Stimulated activated CD4-positive, alpha-beta T cell treated with anti-CD3 and anti-CD28 coated beads, TNF-alpha, amount 100 ng/mL, for 1 hour (primary cell): Measurements from ENCODE around the gene BACE2.
"Not testable (repeated sequence)": the region's sequence is repeated elsewhere in the genome, so short reads cannot be mapped to it uniquely, and the experiment has no call there.

ENCODE experiments used
- DNase-seq, 3 donors: peaks; one replicate each; pipeline ENCODE4 v3.0.0-alpha.2; 2020; ENCODE audit warnings: low read depth in 3 of 3, low spot score in 1 of 3

The BACE2 gene

DNA sequence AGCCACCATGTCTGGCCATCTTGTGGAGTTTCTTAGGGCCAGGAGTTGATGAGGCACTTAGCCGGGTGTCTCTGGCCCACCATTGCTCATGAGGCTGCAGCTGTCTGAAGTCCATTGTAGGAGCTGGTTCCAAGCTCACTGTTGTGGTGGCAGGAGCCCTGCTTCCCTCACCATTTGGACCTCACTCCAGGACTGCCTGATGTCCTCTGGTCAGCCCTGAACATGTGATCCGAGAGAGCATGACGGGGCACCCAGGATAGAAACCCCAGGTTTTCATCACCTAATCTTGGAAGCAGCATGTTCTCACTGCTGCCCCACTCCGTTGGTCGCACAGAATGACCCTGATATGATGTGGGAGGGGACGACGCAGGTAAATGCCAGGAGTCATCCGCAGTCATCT is 92.5 kb downstream of the BACE2 start:
- no peak for DNase-seq

DNA sequence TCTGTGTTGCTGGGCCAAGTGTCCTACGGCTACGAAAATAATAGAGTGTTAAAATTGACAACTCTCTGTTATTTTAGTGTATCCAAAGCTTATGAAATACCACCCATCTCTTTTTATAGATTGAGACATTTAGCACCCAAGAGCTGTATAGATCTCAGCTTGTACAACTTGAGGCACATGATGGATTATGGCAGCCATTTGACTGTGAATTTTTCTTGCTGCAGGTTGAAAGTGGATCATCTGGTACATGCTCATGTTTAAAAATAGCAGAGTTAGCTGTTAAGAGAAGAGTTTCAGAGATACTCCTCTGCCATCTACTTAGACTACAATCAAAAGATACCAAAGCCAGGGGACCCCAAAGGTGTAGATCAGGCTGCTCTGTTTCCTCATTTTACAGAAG is 99.4 kb downstream of the BACE2 start:
- DNase-seq = no peak

DNA sequence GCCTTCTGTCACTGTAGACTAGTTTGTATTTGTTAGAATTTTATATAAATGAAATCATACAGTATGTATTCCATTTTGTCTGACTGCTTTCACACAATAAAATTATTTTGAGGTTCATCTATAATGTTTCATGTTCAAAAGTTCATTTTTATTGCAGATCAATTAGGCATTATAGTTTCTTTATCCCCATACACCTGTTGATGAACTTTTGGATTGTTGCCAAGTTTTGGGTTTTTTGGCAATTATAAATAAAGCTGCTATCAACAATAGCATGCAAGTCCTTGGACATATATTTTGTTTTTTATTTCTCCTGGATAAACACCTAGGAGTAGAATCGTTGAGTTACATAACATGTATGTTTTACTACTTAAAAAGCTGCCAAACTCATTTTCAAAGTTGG is 101.6 kb downstream of the BACE2 start:
- no peak for DNase-seq

DNA sequence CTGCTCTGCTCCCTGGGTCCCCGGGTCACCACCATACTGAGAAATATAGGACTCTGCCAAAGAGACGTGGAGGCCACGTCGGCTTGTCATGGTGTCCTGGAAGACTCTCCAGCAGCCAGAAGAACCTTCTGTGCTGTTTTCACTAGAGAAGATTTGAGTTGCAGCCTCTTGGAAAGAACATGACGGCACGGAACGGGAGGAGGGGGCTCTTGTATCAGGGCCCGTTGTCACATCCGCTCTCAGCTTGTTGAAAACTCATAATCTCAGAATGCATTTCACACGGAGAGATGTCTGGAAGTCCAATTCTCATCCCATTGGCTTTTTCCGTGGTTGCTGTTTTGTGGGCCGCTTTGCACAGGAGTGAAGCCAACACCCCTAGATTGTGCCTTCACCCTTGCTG is 109.2 kb downstream of the BACE2 start:
- no peak for DNase-seq

DNA sequence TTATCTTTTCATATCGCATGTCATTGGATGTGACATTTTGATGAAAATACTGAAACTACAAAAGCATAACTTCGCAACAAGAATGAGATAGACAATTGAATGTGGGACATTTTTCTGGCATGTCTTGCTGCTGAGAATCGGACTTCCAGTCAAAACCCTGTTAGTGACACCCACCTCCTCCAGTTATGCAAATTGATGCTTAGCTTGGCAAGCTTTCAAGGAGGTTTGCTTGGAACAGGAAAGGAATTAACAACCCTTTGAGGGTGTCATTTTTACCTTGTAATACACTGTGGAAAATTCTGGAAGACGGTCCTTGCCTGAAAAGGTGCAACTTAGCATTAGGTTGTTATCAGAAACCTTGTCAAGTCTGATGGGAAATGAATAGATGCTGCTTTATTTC is 109.9 kb downstream of the BACE2 start:
- no peak for DNase-seq

DNA sequence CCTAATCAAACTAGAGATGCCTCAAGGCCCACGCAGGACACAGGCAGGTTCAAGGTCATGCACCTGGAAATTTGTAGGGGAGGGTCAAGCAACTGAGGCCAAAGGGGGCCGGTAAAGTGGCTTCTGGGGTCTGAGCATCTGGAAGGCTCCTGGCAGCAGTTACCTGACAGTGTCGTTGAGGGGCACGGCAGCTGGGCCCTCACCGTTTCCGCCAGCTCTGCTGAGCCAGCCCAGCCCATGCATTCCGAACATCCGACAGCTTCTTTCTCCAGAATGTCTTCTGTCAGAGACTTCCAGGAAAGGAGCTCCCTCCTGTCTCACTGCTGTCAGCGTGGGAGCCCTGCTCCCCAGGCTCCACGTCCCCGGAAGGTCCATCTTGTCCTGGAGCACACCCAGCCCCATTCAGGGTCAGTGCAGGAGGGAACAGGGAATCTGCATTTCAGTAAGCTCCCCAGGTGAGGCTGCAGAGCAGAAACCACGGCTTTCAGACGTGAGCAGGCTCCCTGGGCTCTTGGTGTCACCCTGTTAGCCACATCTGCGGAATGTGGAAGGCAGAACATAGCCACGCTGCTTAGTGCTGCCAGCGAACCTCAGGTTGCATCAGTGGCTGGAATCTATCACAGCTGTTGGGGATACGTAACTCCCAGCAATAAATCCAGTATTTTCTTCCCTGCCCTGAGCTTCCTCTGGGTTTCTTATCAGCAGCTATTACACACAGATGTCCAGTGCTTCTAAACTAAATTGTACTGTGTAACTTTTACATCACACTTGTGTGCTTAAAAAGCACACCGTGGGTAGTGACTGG is 112.4 kb downstream of the BACE2 start:
- no peak for DNase-seq

DNA sequence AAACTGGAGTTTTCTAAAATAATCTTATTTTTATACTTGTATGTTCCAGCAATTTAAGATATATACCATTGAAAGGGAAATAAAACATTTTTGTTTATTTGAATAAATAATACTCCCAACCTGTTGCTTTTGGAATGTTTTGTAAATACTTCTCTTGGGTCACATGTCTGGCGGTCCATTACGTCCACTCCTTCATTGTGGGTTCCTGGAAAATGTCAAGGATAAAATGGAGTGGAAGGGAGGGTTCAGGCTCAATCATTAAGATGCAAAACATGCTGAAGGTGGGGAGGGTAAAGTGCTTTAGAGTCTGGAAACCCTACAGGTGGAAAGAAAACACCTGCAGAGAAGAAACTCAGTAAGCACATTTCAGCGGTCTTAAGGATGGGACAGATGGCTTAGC is 114.5 kb downstream of the BACE2 start:
- DNase-seq = no peak

DNA sequence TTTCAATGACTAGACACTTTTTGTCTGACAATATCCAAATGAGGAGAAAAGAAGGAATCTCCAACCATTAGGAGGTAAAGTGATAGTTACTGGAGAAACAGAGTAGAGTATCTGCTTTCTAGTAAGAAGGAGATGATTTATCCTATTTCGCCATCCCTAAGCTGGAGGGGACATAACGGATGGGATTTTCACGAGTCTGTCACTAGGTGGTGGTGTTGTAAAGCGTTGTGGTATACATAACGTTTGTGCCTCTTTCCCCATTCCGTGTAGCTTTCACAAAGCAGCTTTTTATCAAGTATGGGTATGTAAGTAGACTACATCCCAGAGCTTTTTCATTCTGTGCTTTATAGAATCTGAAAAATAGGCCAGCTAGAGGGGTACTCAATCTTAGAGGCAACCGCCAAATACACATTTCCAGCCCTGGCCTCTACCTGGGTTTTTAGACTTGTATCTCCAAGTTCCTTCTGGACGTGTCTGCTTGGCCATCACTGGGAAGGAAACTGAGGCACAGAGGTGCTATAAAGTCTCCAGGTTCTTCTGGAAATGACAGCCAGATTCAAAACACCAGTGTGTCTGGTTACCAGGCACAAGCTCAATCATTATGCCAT is 115.4 kb downstream of the BACE2 start:
- DNase-seq = peak in 2 of 3 donors; percentile 3 to 16

DNA sequence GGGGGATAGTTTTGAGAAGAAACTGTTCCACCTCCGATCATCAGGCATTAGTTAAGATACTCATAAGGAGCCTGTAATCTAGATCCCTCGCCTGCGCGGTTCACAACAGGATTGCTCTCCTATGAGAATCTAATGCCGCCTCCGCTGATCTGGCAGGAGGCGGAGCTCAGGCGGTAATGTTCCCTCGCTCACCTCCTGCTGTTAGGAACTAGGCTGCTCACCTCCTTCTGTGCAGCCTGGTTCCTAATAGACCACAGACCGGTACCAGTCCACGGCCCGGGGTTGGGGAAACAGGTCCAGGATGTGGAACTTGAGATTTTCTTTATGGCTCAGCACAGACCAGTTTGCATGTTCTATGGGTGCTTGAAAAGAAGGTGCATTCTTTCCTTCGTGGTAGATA is 121.5 kb downstream of the BACE2 start:
- no peak for DNase-seq

DNA sequence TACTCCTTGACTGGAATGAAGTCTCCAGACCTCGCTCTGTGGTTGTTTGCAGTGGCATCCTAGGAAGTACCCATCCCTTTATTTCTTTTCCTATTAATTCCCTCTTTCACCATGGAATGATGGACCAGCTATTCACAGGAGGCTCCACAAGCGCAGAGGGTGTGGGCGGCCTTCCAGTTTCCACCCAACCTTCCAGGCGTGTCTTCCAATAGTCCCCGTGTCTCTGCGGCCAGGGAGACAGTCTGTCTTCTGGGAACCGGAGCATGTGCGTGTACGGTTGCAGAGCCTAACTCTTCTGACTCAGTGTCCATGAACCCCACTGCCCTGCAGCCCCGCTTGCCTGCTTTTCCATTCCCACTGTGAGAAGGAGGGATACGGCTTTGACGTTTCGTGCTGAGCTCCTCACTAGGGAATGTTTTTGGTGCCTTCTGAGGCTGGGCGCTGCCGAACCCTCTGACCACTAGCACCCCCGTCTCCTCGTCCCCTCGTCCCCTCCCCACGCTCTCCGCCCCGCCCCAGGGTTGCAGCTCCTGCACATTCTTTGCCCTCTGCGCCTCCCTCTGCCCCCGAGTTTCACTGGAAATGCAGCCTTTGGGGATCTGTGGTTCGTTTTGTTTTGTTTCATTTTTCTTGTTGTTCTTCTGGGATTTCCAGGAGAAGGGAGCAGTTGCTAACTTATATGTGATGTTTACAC is 122.3 kb downstream of the BACE2 start:
- no peak for DNase-seq

DNA sequence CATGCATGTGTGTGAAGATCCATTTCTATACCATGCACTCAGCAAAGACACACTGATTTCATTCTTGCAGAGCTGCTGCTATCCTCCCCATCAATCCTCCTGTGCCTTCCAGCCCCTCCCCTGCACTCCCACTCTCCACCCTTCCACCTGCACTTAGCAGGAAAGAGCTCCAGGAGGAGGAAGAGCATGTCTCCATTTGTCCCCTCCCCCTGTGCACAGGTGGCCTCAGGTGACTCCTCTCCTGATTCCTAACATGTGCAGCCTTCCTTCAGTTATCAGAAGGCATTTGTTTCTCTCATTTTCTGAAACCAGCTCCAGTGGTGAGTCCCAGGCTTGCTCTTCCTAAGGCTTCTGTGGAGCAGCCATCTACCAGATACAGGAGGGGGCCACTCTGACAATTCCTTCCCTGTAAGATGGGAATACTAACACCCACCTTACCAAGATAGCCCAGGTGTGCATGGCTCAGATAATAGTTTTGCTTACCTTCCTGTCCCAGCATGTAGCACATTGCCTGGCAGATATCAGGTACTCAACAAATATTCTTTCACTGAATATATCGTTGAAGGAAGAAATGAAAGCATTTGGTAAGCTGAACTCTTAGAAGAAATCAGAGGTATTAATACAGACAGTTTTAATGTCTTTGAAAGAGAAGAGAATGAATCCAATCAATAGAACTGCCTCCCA is 126.7 kb downstream of the BACE2 start:
- no peak for DNase-seq

DNA sequence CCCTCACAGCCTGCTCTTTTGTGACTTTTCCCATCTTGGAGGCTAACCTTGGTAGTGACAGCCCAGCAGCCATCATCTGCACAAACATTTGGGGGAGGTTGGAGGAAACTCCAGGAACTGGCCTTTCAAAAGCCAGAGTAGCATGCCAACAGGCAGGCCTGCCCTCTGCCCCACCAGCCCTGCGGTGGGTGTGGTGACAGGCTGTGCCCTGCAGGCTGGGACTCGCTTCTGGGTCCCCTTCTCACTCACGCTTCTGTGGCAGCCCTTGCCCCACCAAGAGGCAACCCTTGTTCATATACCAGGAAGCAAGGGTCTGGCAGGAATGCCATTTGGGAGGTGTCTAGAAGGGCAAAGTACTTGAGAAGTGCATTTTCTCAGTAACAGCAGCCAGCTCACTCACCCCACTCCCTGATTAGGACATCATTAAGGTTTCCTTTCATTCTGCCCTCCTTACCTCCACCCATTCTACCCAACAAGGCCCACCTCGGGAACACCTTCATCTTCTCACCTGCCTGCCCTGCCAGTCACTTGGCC is 127.8 kb downstream of the BACE2 start:
- no peak for DNase-seq

DNA sequence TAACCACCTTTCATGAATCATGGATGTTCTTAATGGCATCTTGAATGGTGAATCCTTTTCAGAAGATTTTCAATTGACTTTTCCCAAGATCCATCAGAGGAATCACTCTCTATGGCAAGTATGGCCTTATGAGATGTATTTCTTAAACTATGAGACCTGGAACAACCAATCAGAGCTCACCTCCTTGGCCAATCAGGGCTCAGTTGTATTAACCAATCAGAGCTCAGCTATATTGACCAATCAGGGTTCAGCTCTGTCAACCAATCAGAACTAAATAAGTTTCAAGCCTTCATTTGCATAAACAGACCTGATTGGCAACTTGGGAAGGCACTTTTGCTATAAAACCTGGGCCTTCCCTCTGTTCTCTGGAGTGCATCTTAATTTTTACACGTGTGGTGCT is 135.0 kb downstream of the BACE2 start:
- DNase-seq = no peak

DNA sequence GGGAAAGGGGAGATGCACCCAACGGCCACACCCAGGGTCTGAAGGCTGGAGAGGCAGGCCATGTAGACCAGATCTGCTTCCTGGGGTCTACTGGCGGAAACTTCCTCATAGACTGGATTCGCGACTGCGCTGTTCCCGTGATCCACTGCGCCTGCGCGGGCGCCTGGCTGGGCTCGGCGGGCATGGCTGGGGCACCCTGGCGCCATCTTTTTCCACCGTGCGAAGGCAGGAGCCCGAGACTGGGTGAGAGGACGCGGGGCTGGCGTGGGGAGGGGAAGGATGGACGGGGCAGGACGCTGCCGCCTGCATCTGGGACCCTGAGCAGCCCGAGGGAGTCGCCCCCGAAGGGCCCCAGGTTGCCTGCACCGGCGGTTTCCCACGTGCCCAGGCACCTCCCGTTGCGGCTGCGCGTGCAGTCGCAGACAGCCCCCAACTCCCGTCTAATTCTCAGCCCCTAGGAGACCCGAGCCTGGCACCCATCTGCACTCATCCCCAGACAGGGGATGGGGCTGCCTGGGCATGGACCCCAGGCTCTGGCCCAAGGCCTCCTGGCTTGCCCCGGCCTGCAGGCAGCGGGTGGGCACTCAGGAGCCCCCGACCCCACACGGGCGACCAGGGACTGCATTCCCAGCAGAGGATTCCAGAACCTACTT is 136.2 kb downstream of the BACE2 start:
- DNase-seq = no peak

DNA sequence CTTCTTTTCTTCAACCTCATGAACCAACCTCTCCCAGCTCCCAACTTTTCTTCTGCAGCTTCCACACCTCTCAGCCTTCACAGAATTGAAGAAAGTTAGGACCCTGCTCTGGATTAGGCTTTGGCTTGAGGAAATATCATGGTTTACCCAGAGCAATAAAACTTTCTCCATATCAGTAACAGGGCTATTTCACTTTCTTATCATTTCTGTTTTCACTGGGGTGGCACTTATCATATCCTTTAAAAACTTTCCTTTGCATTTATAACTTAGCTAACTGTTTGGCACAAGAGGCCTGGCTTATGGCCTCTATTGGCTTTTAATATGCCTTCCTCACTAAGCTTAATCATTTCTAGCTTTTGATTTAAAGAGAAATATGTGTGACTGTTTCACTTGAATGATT is 139.3 kb downstream of the BACE2 start:
- no peak for DNase-seq

DNA sequence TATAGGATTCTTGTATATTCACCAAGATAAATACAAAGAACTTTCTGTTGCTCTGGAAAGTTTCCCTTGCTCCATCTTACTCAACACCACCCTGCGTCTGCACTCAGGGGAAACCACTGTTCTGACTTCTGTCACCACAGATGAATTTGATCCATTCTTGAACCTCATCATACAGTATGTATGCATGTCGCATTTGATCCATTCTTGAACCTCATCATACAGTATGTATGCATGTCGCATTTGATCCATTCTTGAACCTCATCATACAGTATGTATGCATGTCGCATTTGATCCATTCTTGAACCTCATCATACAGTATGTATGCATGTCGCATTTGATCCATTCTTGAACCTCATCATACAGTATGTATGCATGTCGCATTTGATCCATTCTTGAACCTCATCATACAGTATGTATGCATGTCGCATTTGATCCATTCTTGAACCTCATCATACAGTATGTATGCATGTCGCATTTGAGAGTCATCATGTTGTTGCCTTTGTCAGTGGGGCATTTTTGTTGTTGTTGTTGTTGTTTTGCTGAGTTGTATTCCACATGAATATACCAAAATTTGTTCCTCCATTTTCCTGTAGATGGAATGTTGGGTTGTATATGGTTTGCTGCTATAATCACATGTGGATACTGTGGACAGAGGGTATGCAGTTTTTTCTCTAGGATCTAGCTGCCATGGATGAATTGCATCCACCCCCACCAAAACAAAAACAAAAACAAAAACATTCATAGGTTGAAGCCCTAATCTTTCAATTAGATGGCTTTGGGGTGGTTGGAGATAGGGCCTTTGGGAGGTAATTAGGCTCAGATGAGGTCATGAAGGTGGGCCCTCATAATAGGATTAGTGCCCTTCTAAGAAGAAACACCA is 145.6 kb downstream of the BACE2 start:
- DNase-seq = not testable (repeated sequence)

DNA sequence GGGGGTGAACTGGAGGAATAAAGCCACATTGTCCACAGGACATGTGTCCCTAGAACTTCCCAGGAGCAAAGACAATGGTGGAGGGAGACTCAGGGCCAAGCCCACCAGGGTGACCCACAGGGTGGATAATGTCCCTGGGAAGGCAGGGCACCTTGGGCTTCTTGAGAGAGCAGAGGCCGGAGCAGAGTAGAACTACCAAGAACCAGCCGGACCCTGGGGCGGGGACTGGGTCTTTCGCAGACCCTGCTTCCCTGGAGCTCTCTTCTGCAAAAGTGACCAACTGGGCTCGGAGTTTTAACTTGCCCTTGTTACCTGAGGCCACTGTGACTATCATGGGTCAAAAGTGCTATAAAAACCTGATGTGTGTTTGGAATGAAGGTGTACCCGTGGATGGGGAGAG is 147.8 kb downstream of the BACE2 start:
- DNase-seq = no peak

DNA sequence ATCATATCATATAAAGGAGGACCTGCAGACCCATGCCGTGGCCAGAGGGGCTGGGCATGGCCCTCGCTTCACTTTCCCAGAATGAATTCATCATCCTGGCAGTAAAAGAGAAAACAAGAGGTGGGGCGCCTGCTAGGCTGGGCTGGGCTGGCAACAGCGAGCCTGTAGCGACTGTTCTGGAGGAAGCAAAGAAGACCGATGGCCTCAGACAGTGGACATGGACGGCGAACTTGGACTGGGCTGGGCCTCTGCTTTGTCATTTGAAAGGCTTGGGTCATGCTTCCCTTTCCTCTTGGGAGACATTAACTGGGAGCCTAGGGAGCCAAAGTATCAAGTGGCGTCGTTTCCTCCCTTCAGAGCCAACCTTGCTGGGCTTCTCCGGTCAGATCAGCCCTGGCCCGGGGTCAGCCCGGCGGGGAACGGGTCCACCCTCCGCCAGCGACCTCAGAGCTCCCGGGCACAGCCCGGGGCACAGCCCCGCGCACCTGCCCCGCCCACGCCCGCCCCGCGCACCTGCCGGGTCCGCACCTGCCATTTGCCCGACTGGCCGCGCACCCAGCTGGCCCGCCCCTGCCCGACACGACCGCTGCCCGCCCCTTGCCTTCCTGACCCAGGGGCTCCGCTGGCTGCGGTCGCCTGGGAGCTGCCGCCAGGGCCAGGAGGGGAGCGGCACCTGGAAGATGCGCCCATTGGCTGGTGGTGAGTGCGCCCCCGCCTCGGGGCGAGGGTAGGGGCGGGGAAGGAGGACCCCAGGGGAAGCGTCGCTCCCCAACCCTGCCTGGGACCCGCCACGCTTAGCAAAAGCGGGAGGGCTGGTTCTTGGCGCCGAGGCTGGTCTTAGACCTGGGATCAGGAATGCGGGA is 148.5 kb downstream of the BACE2 start, which contains the start of gene FAM3B:
Gene FAM3B (plus strand): TSS at position 602 of the 863 bp plus-strand sequence. CDS start 79 bp downstream, at position 681.
- DNase-seq = no peak

DNA sequence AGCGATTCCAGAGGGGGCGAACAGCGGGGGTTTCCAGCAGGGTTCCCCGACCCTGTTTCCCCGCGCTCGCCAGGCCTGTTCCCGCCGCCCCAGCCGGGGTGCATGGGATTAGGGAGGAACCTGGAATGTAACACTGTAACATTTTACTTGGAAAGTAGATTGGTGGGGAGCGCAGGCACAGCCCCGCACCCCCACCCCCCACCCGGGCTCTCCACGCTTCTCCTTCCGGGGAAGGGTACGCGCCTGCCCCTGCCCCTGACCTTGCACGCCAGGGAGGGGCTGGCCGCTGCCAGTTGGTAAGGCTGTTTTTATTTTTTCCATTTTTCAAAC is 149.1 kb downstream of the BACE2 start:
- no peak for DNase-seq
